Aorta (tissue), 5 donors: ENCODE data around the gene ANKMY1. TPM values are rescaled to one million over a fixed set of nuclear protein-coding genes. Genes with fewer than 3 reads are reported as not detected.

ENCODE experiments used
- ATAC-seq: fragments of 200-7000 bp; cut with Tn5 transposase; one replicate; pipeline ENCODE4 v1.9.1; 2022; ENCODE audit warnings: moderate library complexity; ENCODE audit not compliant: low FRiP score
- DNase-seq, 2 donors: peaks; one replicate each; pipeline ENCODE4 v3.0.0-alpha.2; 2020
- H3K27ac ChIP-seq, 2 donors: one replicate each; pipeline ENCODE4 v1.5.1; 2013; ENCODE audit warnings: low read length in 2 of 2, mild to moderate bottlenecking in 2 of 2, moderate library complexity in 2 of 2, control low read depth in 1 of 2, inconsistent platforms in 1 of 2, low read depth in 1 of 2
- H3K27me3 ChIP-seq, 2 donors: one replicate each; pipeline ENCODE4 v1.6.1; 2013; ENCODE audit warnings: control low read depth in 1 of 2, low read length in 1 of 2, mild to moderate bottlenecking in 1 of 2, moderate library complexity in 1 of 2; ENCODE audit not compliant: insufficient read depth in 2 of 2, control insufficient read depth in 1 of 2
- H3K36me3 ChIP-seq, 2 donors: one replicate each; pipeline ENCODE4 v1.6.1; 2013; ENCODE audit warnings: control low read depth in 1 of 2, low read length in 1 of 2, mild to moderate bottlenecking in 1 of 2; ENCODE audit not compliant: insufficient read depth in 2 of 2, control insufficient read depth in 1 of 2
- H3K4me1 ChIP-seq, 2 donors: one replicate each; pipeline ENCODE4 v1.6.1; 2013; ENCODE audit warnings: low read length in 2 of 2, control low read depth in 1 of 2, mild to moderate bottlenecking in 1 of 2, moderate library complexity in 1 of 2; ENCODE audit not compliant: insufficient read depth in 2 of 2, control insufficient read depth in 1 of 2
- H3K4me3 ChIP-seq, 2 donors: one replicate each; pipeline ENCODE4 v1.5.1; 2013; ENCODE audit warnings: low read length in 2 of 2, control low read depth in 1 of 2, mild to moderate bottlenecking in 1 of 2
- H3K9me3 ChIP-seq: one replicate; pipeline ENCODE4 v1.6.1; 2013; ENCODE audit warnings: mild to moderate bottlenecking, low read length; ENCODE audit not compliant: control insufficient read depth
- WGBS, 2 donors: extraction: QIAGEN DNeasy Blood & Tissue Kit; methylation state at CpG; one replicate each; pipeline ENCODE4 v1.1.7; 2013; 5-methylcytosine and 5-hydroxymethylcytosine counted together
- intact Hi-C, 2 donors: fragments of 100-400 bp; cut with DNase I; formaldehyde crosslinking; loops; one replicate each; pipeline versions ENCODE4 v1.14.2 to v1.15.0; 2022
- polyA plus RNA-seq, 2 donors: library from polyadenylated mRNA; stranded (reverse); fragments of 200-250 nt; gene quantifications; one replicate each; pipeline ENCODE4 v1.2.3, GENCODE V29; 2013
- total RNA-seq, 2 donors: library from RNA; stranded (reverse); fragmentation: NEBNext Ultra II Directional; extraction: Animal tissue kit (Norgen Biotek cat#: 25700); gene quantifications; one replicate each; pipeline ENCODE4 v1.2.1, GENCODE V29; 2021
- donor health status: healthy with polysubstance abuse.
- donor health status: Bipolar disorder and iron deficiency.
- donor health status: DM: no; HTN: no; CAD: no.
- donor health status: DM: no; HTN: no; CAD: no.
- donor health status: DM: yes; HTN: yes; CAD: no.

Gene ANKMY1
- total and polyA plus RNA-seq, 4 donors = 6.2 to 22.0 (median 8.5) TPM

DNA sequence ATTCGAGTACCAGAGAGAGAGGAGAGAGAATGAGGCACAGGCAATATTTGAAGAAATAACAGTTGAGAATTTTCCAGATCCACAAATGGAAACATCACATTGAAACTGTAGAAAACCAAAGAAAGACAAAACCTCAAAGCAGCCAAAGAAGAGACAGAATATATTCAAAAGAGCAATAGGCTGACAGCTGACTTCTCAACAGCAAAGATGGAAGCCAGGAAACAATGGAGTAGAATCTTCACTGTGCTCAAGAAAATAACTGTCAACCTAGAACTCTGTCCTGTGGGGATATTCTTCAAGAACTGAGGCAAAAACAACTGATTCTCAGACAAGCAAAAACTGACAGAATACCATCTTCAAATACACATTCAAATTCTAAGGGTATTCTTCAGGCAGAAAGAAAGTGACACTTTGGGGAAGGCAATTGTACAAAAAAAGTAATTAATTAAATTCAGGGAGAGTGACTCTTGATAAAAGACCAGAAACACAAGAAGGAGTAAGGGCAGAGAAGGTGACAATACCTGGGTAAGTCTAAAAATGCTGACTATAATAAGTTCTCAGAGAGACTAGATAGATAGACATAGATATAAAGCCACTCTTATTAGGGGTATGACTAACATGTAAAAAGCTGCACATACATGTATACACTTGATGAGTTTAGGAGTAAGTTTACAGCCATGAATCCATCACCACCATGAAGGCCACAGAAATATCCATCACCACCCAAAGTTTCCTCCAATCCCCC, 25.6 kb downstream of the ANKMY1 start:
- ATAC-seq = no peak
- H3K36me3 ChIP-seq = no peaks in the 10 kb centered on the region

DNA sequence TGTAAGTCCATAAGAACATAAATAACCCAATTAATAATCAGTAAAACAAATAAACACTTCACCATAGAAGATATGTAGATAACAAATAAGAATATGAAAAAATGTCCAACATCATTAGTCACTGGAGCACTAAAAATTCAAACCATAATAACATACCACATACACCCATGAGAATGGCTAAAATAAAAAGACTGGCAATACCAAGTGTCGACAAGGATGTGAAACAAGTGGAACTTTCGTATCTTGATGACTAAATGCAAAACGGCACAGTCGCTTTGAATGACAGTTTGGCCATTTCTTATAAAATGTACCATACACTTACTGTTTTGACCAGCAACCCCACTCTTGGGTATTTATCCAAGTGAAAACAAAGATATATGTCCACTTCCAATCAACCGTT, 26.8 kb downstream of the ANKMY1 start:
- 98% methylated on average over 5 of the region's 5 CpGs for WGBS, 2 donors
- H3K9me3 ChIP-seq = no peaks in the 10 kb centered on the region
- DNase-seq (no peak), ATAC-seq (no peak)
- no peak overlapping the region for H3K4me3 ChIP-seq
- no peak overlapping the region for H3K27ac ChIP-seq
- no peaks in the 10 kb centered on the region for H3K4me1 ChIP-seq
- intact Hi-C loops = no loop called here
- H3K27me3 ChIP-seq = no peaks in the 10 kb centered on the region
- H3K36me3 ChIP-seq = no peaks in the 10 kb centered on the region

More for the DNA sequence above, 25.6 kb downstream of the ANKMY1 start:
- H3K9me3 ChIP-seq = no peaks in the 10 kb centered on the region
- no peaks in the 10 kb centered on the region for H3K4me1 ChIP-seq
- intact Hi-C loops = no loop called here
- WGBS, 2 donors = 100% methylated on average over 1 of the region's 1 CpG
- H3K27me3 ChIP-seq = no peaks in the 10 kb centered on the region
- no peak overlapping the region for H3K27ac ChIP-seq
- no peak overlapping the region for H3K4me3 ChIP-seq
- no peak for DNase-seq

GRCh38 chr2:240530181-240530580, 27.6 kb downstream of the ANKMY1 start:
- Histone ChIP-seq H3K9me3 (no peaks in the 10 kb centered on the region), H3K27me3 (no peaks in the 10 kb centered on the region), H3K4me3 (no peak overlapping the region), H3K27ac (no peak overlapping the region), H3K4me1 (no peaks in the 10 kb centered on the region), H3K36me3 (no peaks in the 10 kb centered on the region)
- ATAC-seq (no peak), DNase-seq (peak in 1 of 2 donors; percentile 39)
- intact Hi-C loops = no loop called here
- WGBS, 2 donors = 92 to 98% methylated on average over 7 of the region's 7 CpGs

DNA sequence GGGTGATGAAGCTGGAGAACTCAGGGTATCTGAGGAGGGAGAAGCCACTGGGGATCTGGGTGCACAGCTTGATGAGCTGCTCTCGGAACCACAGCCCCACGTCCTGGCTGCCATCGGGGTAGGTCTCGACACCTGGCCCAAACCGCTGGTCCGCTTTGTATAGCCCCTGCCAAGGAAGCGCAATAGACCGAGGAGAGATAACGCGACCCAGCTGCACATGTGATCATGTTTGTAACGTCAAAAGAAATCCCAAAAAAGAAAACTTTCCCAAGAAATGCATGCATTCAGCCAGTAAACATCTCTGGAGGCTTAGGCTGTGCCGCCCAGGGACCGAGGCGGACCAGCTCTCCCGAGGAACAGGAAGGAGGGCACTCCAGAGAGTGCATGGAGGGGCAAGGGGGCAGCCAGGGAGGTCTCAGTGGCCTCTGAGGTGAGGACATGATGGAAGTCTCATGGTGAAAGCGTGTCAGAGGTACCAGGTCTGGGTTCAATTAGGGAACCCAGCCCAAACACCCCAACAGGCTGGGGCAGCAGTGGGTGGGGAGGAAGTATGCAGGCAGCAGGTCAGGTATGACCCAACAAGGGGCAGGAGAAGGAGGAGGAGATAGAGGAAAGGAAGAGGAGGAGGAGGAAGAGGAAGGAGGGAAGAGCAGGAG, 28.3 kb downstream of the ANKMY1 start:
- no peak overlapping the region for H3K27ac ChIP-seq
- no peak overlapping the region for H3K4me3 ChIP-seq
- DNase-seq = peak in 1 of 2 donors; percentile 35
- ATAC-seq = no peak
- H3K9me3 ChIP-seq = no peaks in the 10 kb centered on the region
- 95 to 96% methylated on average over 16 of the region's 16 CpGs for WGBS, 2 donors
- H3K27me3 ChIP-seq = no peaks in the 10 kb centered on the region
- no peaks in the 10 kb centered on the region for H3K36me3 ChIP-seq
- intact Hi-C loops = no loop called here
- no peaks in the 10 kb centered on the region for H3K4me1 ChIP-seq

DNA sequence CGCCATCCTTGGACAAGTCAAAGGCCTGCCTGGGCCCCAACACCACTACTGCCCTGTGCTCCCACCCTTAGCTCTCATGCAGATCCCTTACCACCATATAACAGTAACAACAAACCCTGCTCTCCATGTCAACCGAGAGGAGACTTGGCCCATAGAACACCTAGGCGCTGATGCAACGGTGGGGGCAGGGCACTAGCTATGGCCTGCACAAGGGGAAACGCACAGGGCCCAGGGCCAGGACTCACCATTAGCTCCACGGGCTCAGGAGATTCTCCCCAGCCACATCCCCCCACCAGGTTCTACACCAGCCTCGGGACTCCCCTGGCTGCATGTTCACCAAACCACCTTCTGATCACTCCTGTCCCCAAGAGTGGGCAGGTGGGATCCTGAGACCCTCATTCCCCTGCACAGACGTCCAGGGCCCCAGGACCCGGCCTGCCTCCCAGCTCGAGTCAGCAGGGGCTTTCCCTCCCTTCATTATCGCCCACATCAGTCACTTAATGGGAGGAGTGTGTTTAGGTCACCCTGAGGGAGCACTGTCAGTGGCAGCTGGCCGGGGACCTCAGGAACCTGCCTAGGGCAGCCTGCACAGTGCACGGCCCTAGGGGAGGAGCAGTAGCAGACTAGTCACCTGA, 29.3 kb downstream of the ANKMY1 start:
- Histone ChIP-seq H3K9me3 (no peaks in the 10 kb centered on the region), H3K4me1 (no peaks in the 10 kb centered on the region), H3K27me3 (no peaks in the 10 kb centered on the region), H3K36me3 (peaks cover 0 to 5% of the 10 kb centered on the region in 2 donors), H3K27ac (no peak overlapping the region), H3K4me3 (no peak overlapping the region)
- WGBS, 2 donors = 92% methylated on average over 13 of the region's 13 CpGs
- intact Hi-C loops = no loop called here
- DNase-seq (no peak), ATAC-seq (no peak)

GRCh38 chr2:240527153-240527750, 30.5 kb downstream of the ANKMY1 start:
- Histone ChIP-seq H3K9me3 (no peaks in the 10 kb centered on the region), H3K27ac (no peak overlapping the region), H3K4me1 (no peaks in the 10 kb centered on the region), H3K27me3 (no peaks in the 10 kb centered on the region), H3K36me3 (peaks cover 0 to 5% of the 10 kb centered on the region in 2 donors), H3K4me3 (no peak overlapping the region)
- ATAC-seq (no peak), DNase-seq (no peak)
- intact Hi-C loops = no loop called here
- WGBS, 2 donors = 89 to 95% methylated on average over 3 of the region's 3 CpGs

DNA sequence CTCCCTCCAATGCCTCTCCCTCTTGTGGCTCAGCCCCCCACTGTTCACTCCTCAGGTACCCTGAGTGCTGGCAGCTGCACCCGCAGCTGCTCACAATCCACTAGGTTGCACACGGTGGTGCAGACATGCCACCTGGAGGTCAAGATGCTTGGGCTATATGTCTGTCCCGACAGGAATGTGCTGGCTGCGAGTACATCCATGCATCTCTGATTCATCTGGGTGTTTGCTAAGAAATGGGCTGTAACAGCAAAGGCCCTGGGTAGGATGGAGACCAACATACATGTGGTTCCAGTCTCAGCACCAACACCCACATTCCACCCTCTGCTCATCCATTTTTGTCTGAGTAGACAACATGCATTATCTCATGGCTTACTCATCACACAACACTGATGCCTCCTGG, 31.3 kb downstream of the ANKMY1 start:
- Histone ChIP-seq H3K27me3 (no peaks in the 10 kb centered on the region), H3K27ac (no peak overlapping the region), H3K36me3 (peaks cover 0 to 5% of the 10 kb centered on the region in 2 donors), H3K9me3 (no peaks in the 10 kb centered on the region), H3K4me3 (no peak overlapping the region), H3K4me1 (no peaks in the 10 kb centered on the region)
- intact Hi-C loops = no loop called here
- 89 to 90% methylated on average over 4 of the region's 4 CpGs for WGBS, 2 donors
- DNase-seq = no peak
- ATAC-seq = no peak

GRCh38 chr2:240525802-240526201, 32.0 kb downstream of the ANKMY1 start:
- Histone ChIP-seq H3K27me3 (no peaks in the 10 kb centered on the region), H3K4me3 (no peak overlapping the region), H3K36me3 (peaks cover 0 to 5% of the 10 kb centered on the region in 2 donors), H3K4me1 (no peaks in the 10 kb centered on the region), H3K27ac (no peak overlapping the region), H3K9me3 (no peaks in the 10 kb centered on the region)
- DNase-seq = peak in 1 of 2 donors; percentile 61
- WGBS, 2 donors = 94 to 96% methylated on average over 6 of the region's 6 CpGs
- no peak for ATAC-seq
- intact Hi-C loops = no loop called here
